ENCODE measurements around the gene ROS1. TPM values are rescaled to one million over a fixed set of nuclear protein-coding genes. Genes with fewer than 3 reads are reported as not detected.

ROS1 gene
- total RNA-seq, 6 experiments from 2014 or later: 0.07 to 0.12 (median 0.07) TPM; not detected in 3

- H3K9me3 ChIP-seq: no peaks in the 10 kb centered on the region
- ATAC-seq (no peak), DNase-seq (no peak)
- peaks cover 0 to 9% (median 0%) of the 10 kb centered on the region in 4 donors for H3K4me1 ChIP-seq
- H3K27me3 ChIP-seq: peaks cover 0 to 35% of the 10 kb centered on the region in 2 donors
- intact Hi-C loops (cut with DNase I): no loop called here
- H3K27ac ChIP-seq: no peak overlapping the region
- WGBS (ENCODE audit: insufficient coverage, low coverage, low lambda C conversion rate, missing lambda C conversion rate): 11% methylated on average over 8 of the region's 8 CpGs
- TF ChIP-seq POLR2A (IDR thresholded peaks at IDR 0.05): no peak
- TF ChIP-seq, protein P1, sequence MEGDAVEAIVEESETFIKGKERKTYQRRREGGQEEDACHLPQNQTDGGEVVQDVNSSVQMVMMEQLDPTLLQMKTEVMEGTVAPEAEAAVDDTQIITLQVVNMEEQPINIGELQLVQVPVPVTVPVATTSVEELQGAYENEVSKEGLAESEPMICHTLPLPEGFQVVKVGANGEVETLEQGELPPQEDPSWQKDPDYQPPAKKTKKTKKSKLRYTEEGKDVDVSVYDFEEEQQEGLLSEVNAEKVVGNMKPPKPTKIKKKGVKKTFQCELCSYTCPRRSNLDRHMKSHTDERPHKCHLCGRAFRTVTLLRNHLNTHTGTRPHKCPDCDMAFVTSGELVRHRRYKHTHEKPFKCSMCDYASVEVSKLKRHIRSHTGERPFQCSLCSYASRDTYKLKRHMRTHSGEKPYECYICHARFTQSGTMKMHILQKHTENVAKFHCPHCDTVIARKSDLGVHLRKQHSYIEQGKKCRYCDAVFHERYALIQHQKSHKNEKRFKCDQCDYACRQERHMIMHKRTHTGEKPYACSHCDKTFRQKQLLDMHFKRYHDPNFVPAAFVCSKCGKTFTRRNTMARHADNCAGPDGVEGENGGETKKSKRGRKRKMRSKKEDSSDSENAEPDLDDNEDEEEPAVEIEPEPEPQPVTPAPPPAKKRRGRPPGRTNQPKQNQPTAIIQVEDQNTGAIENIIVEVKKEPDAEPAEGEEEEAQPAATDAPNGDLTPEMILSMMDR (IDR thresholded peaks at IDR 0.05): no peak
- H3K4me3 ChIP-seq: no peak overlapping the region
- no peaks in the 10 kb centered on the region for H3K36me3 ChIP-seq
Measured at GRCh38 chr6:117272032-117272866, 153.5 kb downstream of the ROS1 start.

DNA sequence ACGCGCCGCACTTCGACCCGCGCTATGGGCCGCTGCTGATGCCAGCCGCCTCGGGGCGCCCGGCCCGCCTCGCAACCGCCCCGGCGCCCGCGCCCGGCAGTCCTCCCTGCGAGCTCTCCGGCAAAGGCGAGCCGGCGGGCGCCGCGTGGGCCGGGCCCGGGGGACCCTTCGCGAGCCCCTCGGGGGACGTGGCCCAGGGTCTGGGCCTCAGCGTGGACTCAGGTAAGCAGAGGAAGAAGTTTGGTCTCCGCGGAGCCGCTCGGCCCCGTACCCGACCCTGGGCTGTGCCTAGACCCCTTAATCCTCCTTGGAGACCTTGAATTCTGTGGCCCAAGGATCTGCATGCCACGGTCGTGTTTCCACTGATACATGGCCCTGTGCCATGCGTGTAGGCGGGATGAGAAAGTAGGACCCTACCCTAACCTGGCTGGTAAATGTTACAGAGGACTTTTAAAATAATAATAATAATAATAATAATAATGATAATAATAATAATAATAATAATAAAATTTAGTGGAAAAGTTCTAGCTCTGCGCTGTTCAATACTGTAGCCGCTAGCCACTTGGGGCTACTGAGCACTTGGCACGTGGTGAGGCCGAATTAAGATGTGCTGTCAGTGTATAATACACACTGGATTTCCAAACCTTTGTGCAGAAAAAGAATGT, 154.8 kb downstream of the ROS1 start:
- H3K4me3 ChIP-seq: peak overlapping the region in 1 of 3 donors; percentile 24
- H3K27me3 ChIP-seq: peaks cover 0 to 44% of the 10 kb centered on the region in 2 donors
- TF ChIP-seq POLR2A (IDR thresholded peaks at IDR 0.05): no peak
- TF ChIP-seq, protein P1 (IDR thresholded peaks at IDR 0.05): no peak
- WGBS (ENCODE audit: insufficient coverage, low coverage, low lambda C conversion rate, missing lambda C conversion rate): 3% methylated on average over 19 of the region's 48 CpGs
- H3K9me3 ChIP-seq: no peaks in the 10 kb centered on the region
- H3K36me3 ChIP-seq: no peaks in the 10 kb centered on the region
- no peak overlapping the region for H3K27ac ChIP-seq
- DNase-seq: no peak
- peak in 1 of 4 donors; percentile 30 for ATAC-seq
- H3K4me1 ChIP-seq: peaks cover 0 to 13% (median under 1%) of the 10 kb centered on the region in 4 donors
- intact Hi-C loops (cut with DNase I): no loop called here

DNA sequence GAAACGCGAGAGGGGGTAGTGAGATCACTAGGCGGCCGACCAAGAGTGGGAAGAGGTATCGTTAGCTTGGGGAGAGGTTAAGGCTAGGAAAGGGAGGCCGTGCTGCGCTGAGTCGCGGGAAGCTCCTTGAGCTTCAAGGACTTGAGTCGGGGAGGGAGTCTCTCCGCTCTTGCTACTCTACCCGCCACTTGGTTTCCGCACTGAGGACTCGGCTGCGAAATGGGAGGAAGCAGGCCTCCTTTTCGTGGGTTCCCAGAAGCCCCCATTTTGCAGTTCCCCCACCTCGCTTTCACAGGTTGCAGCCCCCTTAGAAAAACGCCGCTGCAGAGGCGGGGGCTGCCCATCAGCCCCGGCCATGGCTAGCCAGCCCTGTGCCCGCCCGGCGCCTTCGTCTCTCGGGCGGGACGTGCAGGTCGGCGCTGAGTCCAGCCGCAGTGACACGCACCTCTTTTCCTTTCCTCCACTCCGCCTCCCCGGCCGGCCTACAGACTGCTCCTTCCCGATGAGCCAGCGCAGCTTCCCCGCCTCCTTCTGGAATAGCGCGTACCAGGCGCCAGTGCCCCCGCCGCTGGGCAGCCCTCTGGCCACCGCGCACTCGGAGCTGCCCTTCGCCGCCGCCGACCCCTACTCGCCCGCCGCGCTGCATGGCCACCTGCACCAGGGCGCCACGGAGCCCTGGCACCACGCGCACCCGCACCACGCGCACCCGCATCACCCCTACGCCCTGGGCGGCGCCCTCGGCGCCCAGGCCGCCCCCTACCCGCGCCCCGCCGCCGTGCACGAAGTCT, 155.5 kb downstream of the ROS1 start:
- ATAC-seq (peak in 3 of 4 donors; percentile 26 to 44 (median 42)), DNase-seq (peak in 1 of 3 donors; percentile 24)
- Histone ChIP-seq H3K4me1 (peaks cover 0 to 20% (median 4%) of the 10 kb centered on the region in 4 donors), H3K27me3 (peaks cover 0 to 52% of the 10 kb centered on the region in 2 donors), H3K27ac (no peak overlapping the region), H3K9me3 (no peaks in the 10 kb centered on the region), H3K36me3 (no peaks in the 10 kb centered on the region), H3K4me3 (peak overlapping the region in 1 of 3 donors; percentile 24)
- intact Hi-C loops (cut with DNase I): no loop called here
- no peak for TF ChIP-seq POLR2A (IDR thresholded peaks at IDR 0.05)
- TF ChIP-seq, protein P1 (IDR thresholded peaks at IDR 0.05): no peak
- 1% methylated on average over 39 of the region's 74 CpGs for WGBS (ENCODE audit: insufficient coverage, low coverage, low lambda C conversion rate, missing lambda C conversion rate)

DNA sequence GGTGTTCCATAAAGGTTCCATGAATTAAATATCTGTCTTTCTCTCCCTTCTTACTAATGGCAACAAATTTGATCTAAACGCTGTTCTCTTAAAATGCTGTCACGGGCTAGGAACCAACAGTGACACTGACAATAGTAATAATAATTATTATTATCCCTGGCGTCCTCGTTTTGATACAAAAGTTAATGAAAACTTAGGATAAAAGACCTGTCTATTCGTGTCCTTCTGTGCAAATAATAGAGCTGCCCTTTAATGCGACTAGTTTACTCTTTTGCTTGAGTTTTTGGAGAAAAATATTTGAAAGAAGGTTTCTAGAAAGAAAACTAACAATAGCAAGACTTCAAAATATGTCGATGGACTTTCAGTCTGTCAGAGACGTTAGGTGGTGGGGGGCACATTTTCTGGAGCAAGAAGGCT, 156.1 kb downstream of the ROS1 start:
- Histone ChIP-seq H3K4me3 (no peak overlapping the region), H3K4me1 (peaks cover 0 to 26% (median 4%) of the 10 kb centered on the region in 4 donors), H3K27ac (no peak overlapping the region), H3K36me3 (no peaks in the 10 kb centered on the region), H3K27me3 (peaks cover 0 to 54% of the 10 kb centered on the region in 2 donors), H3K9me3 (no peaks in the 10 kb centered on the region)
- DNase-seq (no peak), ATAC-seq (no peak)
- 3% methylated on average over 8 of the region's 8 CpGs for WGBS (ENCODE audit: insufficient coverage, low coverage, low lambda C conversion rate, missing lambda C conversion rate)
- intact Hi-C loops (cut with DNase I): no loop called here
- TF ChIP-seq, protein P1 (IDR thresholded peaks at IDR 0.05): no peak
- TF ChIP-seq POLR2A (IDR thresholded peaks at IDR 0.05): no peak

Measured in right lobe of liver (tissue), 6 donors.